PC-3 (cell line): ENCODE results near the gene TUFT1.

ENCODE experiments used
- EZH2 ChIP-seq: fragments of 300-600 bp; sonication (generic); IDR thresholded peaks from one replicate; pipeline ENCODE4 v1.6.1; 2017; ENCODE audit warnings: antibody characterized with exemption, mild to moderate bottlenecking, low read length; ENCODE audit not compliant: unreplicated experiment
- EZH2phosphoT487 ChIP-seq: fragments of 300-600 bp; sonication (generic); IDR thresholded peaks from 2 replicates; pipeline ENCODE4 v1.6.1; 2018; ENCODE audit warnings: mild to moderate bottlenecking, antibody characterized with exemption, low read length, borderline replicate concordance
- TF ChIP-seq, protein P1 (sequence below): fragments of 300-600 bp; sonication (generic); conservative IDR thresholded peaks from 2 replicates; pipeline ENCODE4 v1.5.1; 2017; ENCODE audit warnings: antibody characterized with exemption, low read depth, mild to moderate bottlenecking, low read length

DNA sequence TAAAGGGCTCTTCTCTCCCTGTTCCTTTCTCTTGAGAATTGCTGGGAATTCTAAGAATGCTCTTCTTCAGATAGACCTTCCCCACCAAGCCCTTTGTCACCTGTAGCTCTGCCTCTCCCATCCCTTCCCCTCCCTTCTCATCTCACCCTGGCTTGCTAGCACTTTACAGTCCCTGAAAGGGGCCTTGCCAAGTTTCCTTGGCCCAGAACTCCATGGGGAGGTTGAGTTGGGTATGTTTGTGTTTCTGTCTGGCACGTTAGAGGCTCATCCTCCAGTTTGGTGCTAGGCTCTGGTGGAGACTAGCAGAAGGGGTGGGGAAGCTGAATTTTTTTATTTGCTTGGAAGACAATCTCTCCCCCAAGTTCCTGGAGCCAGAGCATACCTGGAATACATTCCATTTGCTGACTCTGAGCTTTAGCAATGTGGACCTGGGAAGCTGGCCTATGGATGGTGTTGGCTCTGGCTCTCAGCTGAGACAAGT lies 24.0 kb upstream of the TUFT1 start:
- TF ChIP-seq, protein P1, sequence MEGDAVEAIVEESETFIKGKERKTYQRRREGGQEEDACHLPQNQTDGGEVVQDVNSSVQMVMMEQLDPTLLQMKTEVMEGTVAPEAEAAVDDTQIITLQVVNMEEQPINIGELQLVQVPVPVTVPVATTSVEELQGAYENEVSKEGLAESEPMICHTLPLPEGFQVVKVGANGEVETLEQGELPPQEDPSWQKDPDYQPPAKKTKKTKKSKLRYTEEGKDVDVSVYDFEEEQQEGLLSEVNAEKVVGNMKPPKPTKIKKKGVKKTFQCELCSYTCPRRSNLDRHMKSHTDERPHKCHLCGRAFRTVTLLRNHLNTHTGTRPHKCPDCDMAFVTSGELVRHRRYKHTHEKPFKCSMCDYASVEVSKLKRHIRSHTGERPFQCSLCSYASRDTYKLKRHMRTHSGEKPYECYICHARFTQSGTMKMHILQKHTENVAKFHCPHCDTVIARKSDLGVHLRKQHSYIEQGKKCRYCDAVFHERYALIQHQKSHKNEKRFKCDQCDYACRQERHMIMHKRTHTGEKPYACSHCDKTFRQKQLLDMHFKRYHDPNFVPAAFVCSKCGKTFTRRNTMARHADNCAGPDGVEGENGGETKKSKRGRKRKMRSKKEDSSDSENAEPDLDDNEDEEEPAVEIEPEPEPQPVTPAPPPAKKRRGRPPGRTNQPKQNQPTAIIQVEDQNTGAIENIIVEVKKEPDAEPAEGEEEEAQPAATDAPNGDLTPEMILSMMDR: no peak
- TF ChIP-seq EZH2phosphoT487 (no peak), EZH2 (no peak)
